ENCODE measurements around the gene ZFYVE19.

- TF ChIP-seq, protein P1, sequence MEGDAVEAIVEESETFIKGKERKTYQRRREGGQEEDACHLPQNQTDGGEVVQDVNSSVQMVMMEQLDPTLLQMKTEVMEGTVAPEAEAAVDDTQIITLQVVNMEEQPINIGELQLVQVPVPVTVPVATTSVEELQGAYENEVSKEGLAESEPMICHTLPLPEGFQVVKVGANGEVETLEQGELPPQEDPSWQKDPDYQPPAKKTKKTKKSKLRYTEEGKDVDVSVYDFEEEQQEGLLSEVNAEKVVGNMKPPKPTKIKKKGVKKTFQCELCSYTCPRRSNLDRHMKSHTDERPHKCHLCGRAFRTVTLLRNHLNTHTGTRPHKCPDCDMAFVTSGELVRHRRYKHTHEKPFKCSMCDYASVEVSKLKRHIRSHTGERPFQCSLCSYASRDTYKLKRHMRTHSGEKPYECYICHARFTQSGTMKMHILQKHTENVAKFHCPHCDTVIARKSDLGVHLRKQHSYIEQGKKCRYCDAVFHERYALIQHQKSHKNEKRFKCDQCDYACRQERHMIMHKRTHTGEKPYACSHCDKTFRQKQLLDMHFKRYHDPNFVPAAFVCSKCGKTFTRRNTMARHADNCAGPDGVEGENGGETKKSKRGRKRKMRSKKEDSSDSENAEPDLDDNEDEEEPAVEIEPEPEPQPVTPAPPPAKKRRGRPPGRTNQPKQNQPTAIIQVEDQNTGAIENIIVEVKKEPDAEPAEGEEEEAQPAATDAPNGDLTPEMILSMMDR (IDR thresholded peaks at IDR 0.05): no peak
- peak; percentile 40 to 85 (median 82) for TF ChIP-seq POLR2A (IDR thresholded peaks at IDR 0.05)
These were observed 38.8 kb downstream of the ZFYVE19 start for GRCh38 chr15:40845511-40846284.
